ENCODE measurements around the gene MRPL32. TPM values are rescaled to one million over a fixed set of nuclear protein-coding genes. Genes with fewer than 3 reads are reported as not detected.

Gene MRPL32
- total RNA-seq, 1 experiment from 2014 or later: 61.6 TPM

DNA sequence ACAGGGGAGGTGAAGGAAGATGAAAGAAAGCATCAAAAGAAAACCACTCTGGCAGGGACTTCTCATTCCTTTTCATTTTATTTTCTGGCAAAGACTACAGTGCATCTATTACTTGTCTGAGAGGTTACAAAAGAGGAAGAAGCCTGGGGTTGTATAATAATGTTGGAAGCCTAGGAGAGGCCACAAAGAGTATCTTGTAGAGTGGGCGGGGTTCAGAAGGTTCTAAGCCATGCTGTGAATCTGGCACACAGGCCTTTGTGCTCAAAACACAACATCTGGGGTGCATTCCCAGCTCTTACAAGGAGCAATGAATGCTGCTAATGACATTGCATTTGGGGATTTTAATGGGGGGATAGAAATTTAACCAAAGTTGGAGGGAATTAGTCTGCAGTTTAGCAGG is 49.4 kb downstream of the MRPL32 start:
- no peaks in the 10 kb centered on the region for H3K36me3 ChIP-seq (ENCODE audit: control insufficient read depth, insufficient read depth, low read length)
- intact Hi-C loops (cut with micrococcal nuclease; ENCODE audit: unreplicated experiment): no loop called here
- POLR2A ChIA-PET: no interaction called here
- no peak overlapping the region for H3K4me3 Mint-ChIP-seq (ENCODE audit: unreplicated experiment)
- TF ChIP-seq, protein P1, sequence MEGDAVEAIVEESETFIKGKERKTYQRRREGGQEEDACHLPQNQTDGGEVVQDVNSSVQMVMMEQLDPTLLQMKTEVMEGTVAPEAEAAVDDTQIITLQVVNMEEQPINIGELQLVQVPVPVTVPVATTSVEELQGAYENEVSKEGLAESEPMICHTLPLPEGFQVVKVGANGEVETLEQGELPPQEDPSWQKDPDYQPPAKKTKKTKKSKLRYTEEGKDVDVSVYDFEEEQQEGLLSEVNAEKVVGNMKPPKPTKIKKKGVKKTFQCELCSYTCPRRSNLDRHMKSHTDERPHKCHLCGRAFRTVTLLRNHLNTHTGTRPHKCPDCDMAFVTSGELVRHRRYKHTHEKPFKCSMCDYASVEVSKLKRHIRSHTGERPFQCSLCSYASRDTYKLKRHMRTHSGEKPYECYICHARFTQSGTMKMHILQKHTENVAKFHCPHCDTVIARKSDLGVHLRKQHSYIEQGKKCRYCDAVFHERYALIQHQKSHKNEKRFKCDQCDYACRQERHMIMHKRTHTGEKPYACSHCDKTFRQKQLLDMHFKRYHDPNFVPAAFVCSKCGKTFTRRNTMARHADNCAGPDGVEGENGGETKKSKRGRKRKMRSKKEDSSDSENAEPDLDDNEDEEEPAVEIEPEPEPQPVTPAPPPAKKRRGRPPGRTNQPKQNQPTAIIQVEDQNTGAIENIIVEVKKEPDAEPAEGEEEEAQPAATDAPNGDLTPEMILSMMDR (IDR thresholded peaks at IDR 0.05; ENCODE audit: insufficient read depth in 1 of 2, low read depth in 1 of 2, low read length in 1 of 2, severe bottlenecking in 1 of 2, unreplicated experiment in 1 of 2): no peak
- no peak for DNase-seq
- H3K27me3 Mint-ChIP-seq (ENCODE audit: insufficient read depth, unreplicated experiment): peaks cover 12% of the 10 kb centered on the region
- no peak overlapping the region for H3K27ac Mint-ChIP-seq (ENCODE audit: unreplicated experiment)
- no peak overlapping the region for H3K4me3 ChIP-seq (ENCODE audit: low read depth, low read length)
- H3K36me3 Mint-ChIP-seq (ENCODE audit: insufficient read depth, unreplicated experiment): no peaks in the 10 kb centered on the region
- H3K9me3 Mint-ChIP-seq (ENCODE audit: unreplicated experiment): peaks cover 19% of the 10 kb centered on the region
- no peaks in the 10 kb centered on the region for H3K27me3 ChIP-seq (replicated peaks; ENCODE audit: control insufficient read depth, insufficient read depth, low read length)
- BruUV-seq (replicated peaks): no TSS peak
- H3K9me3 ChIP-seq: no peaks in the 10 kb centered on the region
- CTCF ChIA-PET: interaction anchor here (0.6 kb wide), 1 partner anchor 785 kb away, joined by 4 read pairs; no protein-coding TSS in a partner anchor
- no peaks in the 10 kb centered on the region for H3K4me1 Mint-ChIP-seq (ENCODE audit: low read depth, unreplicated experiment)
- no peaks in the 10 kb centered on the region for H3K4me1 ChIP-seq

DNA sequence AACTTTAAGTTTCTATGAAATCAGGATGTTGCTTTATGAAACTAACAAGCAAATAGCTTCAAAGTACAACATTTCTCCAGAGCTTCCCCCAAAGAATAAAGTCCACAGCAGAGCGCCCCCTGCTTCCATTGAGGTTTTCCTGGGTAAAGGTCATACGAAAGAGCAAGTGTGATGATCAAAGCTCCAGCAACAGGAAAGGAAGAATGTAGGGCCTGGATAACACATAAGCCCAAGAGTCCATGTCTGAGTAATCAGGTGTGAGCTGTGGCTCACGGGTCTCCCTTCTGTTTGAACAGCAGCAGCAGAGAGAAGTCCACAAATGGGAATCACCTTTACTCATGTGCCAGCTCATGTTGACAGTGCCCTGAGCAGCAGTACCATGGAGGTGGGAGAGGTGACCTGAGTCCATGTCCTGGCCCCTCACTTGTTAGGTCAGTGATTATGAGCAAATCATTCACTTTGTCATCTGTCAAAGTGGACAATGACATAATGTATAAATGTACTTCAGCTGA is 50.5 kb downstream of the MRPL32 start:
- intact Hi-C loops (cut with micrococcal nuclease; ENCODE audit: unreplicated experiment): no loop called here
- Histone ChIP-seq H3K4me1 (no peaks in the 10 kb centered on the region), H3K9me3 (no peaks in the 10 kb centered on the region), H3K4me3 (ENCODE audit: low read depth, low read length) (no peak overlapping the region), H3K36me3 (ENCODE audit: control insufficient read depth, insufficient read depth, low read length) (no peaks in the 10 kb centered on the region), H3K27me3 (replicated peaks; ENCODE audit: control insufficient read depth, insufficient read depth, low read length) (no peaks in the 10 kb centered on the region)
- TF ChIP-seq, protein P1 (IDR thresholded peaks at IDR 0.05; ENCODE audit: insufficient read depth in 1 of 2, low read depth in 1 of 2, low read length in 1 of 2, severe bottlenecking in 1 of 2, unreplicated experiment in 1 of 2): no peak
- Mint-ChIP-seq H3K4me3 (ENCODE audit: unreplicated experiment) (no peak overlapping the region), H3K27ac (ENCODE audit: unreplicated experiment) (no peak overlapping the region), H3K27me3 (ENCODE audit: insufficient read depth, unreplicated experiment) (peaks cover 17% of the 10 kb centered on the region), H3K4me1 (ENCODE audit: low read depth, unreplicated experiment) (no peaks in the 10 kb centered on the region), H3K36me3 (ENCODE audit: insufficient read depth, unreplicated experiment) (no peaks in the 10 kb centered on the region), H3K9me3 (ENCODE audit: unreplicated experiment) (peaks cover 19% of the 10 kb centered on the region)
- no TSS peak for BruUV-seq (replicated peaks)
- CTCF ChIA-PET: interaction anchor here (0.6 to 1.2 kb wide), 2 partner anchors 10 to 867 kb away, joined by 3 read pairs; no protein-coding TSS in a partner anchor
- DNase-seq: no peak
- POLR2A ChIA-PET: interaction anchor here (0.5 kb wide), 1 partner anchor 50 kb away, joined by 3 read pairs; the partner anchor contains the start of genes MRPL32 and PSMA2

DNA sequence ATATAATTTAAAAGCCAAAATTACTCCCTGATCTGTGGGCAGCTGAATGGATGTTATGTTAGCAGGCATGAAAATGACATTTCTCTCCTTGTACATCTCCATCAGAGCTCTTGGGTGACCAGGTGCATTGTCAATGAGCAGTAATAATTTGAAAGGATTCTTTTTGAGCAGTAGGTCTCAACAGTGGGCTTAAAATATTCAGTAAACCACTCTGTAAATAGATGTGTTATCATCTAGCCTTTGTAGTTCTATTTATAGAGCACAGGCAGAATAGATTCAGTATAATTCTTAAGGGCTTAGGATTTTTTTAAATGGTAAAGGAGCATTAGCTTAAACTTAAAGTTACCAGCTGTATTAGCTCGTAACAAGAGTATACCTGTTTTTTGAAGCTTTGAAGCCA is 52.0 kb downstream of the MRPL32 start:
- TF ChIP-seq, protein P1 (IDR thresholded peaks at IDR 0.05; ENCODE audit: insufficient read depth in 1 of 2, low read depth in 1 of 2, low read length in 1 of 2, severe bottlenecking in 1 of 2, unreplicated experiment in 1 of 2): no peak
- H3K4me1 Mint-ChIP-seq (ENCODE audit: low read depth, unreplicated experiment): no peaks in the 10 kb centered on the region
- DNase-seq: no peak
- intact Hi-C loops (cut with micrococcal nuclease; ENCODE audit: unreplicated experiment): no loop called here
- H3K9me3 ChIP-seq: no peaks in the 10 kb centered on the region
- H3K4me3 Mint-ChIP-seq (ENCODE audit: unreplicated experiment): no peak overlapping the region
- H3K27ac Mint-ChIP-seq (ENCODE audit: unreplicated experiment): no peak overlapping the region
- no peaks in the 10 kb centered on the region for H3K27me3 ChIP-seq (replicated peaks; ENCODE audit: control insufficient read depth, insufficient read depth, low read length)
- ChIA-PET CTCF (no interaction called here), POLR2A (no interaction called here)
- H3K27me3 Mint-ChIP-seq (ENCODE audit: insufficient read depth, unreplicated experiment): peaks cover 23% of the 10 kb centered on the region
- peaks cover 19% of the 10 kb centered on the region for H3K9me3 Mint-ChIP-seq (ENCODE audit: unreplicated experiment)
- no peaks in the 10 kb centered on the region for H3K36me3 Mint-ChIP-seq (ENCODE audit: insufficient read depth, unreplicated experiment)
- H3K4me1 ChIP-seq: no peaks in the 10 kb centered on the region
- no peak overlapping the region for H3K4me3 ChIP-seq (ENCODE audit: low read depth, low read length)
- BruUV-seq (replicated peaks): no TSS peak
- H3K36me3 ChIP-seq (ENCODE audit: control insufficient read depth, insufficient read depth, low read length): no peaks in the 10 kb centered on the region

All from Caco-2 (cell line).